IPS DF 4.7 (cell line): Measurements from ENCODE around the gene SIK2.
A peak's percentile ranks its signal among the peaks of the same experiment; 100 is the strongest.

Experiments used
- DNase-seq: peaks from one replicate; pipeline ENCODE4 v3.0.0-alpha.2; 2013; ENCODE audit warnings: low spot score; ENCODE audit errors: extremely low read depth

SIK2 gene

DNA sequence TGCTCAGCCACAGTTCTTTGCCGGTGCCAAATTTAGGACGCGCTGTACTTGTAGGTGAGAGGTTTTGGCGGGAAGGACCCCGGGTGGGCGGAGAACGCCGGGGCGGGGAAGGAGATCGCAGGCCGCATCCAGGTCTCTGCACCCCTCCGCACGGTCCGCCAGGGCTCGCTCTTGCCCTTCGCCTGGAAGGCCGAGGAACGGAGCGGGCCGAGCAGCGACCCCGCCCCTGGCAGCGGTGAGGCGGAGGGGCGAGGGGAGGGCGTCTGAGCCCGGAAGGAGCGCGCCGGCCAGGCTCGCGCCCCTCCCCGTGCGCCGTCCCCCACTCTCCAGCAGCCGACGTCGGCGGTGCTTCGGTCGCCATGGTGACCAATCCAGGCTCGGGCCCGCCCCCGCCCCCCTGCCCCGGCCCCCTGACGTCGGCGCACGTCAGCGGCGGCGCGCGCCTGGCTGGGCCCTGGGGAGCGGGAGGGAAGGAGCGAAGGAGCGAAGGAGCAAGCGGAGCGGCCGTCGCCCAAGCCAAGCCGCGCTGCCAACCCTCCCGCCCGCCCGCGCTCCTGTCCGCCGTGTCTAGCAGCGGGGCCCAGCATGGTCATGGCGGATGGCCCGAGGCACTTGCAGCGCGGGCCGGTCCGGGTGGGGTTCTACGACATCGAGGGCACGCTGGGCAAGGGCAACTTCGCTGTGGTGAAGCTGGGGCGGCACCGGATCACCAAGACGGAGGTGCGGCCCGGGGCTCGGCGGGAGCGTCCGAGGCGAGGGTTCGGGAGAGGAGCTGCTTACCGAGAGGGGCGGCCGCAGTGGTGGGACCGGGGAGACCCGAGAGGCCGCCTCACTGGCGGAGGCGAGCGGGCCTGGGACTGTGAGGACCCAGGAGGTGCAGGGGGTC, at the start of gene SIK2:
Gene SIK2 (plus strand): TSS at position 471 of the 886 bp plus-strand sequence. CDS start 115 bp downstream, at position 586.
- DNase-seq: peak; percentile 71

GRCh38 chr11:111554532-111554931, 47.7 kb upstream of the SIK2 start:
- no peak for DNase-seq

DNA sequence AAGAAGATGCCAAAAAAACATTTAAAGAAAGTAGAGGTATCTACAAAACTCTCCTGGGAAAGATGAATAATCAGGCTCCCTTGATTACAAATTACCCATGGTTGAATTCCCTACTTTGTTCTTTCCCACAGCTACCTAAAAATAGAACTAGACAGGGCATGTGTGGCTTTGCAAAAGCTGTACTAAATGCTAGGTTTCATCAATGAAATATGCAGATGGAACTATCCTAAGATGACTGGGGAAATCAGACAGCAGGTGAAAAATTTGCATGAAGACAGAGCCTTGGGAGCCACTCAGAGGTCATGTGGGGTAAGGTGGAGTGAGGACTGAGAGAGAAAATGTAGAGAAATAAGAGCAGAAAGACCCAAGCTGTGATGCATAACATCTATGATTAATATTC, 47.0 kb upstream of the SIK2 start:
- DNase-seq: no peak

DNA sequence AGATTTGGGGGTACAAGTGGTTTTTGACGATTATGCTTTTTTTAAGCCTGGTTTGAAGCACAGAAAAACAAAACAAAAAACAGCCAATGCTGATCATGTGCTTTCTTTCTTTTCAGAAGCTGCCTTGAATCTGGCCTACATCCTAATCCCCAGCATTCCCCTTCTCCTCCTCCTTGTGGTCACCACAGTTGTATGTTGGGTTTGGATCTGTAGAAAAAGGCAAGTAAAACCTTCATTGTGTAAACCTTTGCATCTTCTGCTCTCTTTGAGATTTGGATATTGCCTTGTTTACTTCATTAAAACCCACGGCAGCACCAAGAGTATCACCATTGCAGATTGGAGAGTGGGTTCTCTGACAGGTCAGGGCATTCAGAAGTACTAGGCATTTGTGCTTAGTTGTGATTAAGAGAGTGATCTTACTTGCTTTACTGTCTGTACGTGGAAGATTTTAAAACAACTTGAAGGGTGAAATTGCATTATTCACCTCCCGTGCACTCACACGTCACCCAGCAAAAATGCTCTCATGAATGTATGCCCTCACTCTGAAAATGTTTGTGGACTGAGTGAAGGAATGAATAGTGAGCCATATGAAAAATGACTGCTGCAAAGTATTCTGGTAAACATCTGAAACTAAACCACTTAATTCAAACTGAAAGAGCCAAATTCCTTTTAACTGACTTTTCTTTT, 44.7 kb upstream of the SIK2 start:
- no peak for DNase-seq

DNA sequence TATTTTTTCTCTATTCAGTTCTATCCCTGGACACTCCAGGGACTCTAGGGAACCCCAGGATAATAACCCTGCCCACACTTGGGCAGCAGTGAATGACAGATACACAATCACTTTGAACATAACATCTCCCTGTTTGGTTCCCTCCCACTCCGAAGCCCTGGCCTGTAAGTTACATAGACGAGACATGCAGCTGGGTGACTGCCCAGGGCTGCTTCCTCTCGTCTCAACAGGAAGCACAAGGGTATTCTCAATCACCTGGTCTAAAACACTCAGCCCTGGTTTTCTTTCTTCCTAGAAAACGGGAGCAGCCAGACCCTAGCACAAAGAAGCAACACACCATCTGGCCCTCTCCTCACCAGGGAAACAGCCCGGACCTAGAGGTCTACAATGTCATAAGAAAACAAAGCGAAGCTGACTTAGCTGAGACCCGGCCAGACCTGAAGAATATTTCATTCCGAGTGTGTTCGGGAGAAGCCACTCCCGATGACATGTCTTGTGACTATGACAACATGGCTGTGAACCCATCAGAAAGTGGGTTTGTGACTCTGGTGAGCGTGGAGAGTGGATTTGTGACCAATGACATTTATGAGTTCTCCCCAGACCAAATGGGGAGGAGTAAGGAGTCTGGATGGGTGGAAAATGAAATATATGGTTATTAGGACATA, 42.3 kb upstream of the SIK2 start:
- DNase-seq: no peak

- no peak for DNase-seq
These were observed 41.4 kb upstream of the SIK2 start for GRCh38 chr11:111560800-111561199.

DNA sequence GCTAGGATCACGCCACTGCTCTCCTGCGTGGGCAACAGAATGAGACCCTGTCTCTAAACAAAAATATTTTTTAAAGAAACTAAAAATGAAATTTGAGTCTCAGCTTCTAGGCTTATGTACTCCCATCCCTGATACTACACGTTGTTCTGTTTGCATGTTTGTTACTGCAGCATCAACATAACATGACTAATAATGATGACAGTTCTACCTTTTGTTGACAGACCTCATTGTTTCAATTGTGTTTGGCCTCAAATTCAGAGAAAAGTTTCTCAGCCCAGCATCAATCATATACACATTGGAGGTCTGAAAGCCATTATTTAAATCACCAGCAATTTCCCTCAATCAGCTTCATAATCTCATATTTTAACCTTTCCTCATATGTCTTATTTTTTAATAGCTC, 40.9 kb upstream of the SIK2 start:
- DNase-seq: no peak

- no peak for DNase-seq
These were observed 40.4 kb upstream of the SIK2 start for GRCh38 chr11:111561791-111562325.

DNA sequence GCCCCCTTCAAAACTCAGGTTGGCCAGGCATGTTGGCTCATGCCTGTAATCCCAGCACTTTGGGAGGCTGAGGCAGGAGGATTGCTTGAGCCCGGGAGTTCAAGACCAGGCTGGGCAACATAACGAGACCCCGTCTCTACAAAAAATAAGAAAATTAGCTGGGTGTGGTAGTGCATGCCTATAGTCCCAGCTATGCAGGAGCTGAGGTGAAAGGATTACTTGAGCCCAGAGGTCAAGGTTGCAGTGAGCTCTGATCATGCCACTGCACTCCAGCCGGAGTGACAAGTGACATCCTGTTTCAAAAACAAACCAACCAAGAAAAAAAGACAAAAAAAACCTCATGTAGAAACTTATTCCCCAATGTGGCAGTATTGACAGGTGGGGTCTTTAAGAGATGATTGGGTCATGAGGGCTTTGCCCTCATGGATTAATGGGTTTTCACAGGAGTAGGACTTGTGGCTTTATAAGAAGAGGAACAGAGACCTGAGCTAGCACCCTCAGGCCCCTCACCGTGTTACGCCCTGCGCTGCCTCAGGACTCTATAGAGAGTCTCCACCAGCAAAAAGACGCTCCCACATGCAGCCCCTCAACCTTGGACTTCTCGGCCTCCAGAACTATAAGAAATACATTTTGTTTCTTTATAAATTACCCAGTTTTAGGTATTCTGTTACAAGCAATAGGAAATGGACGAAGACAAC, 39.4 kb upstream of the SIK2 start:
- no peak for DNase-seq

DNA sequence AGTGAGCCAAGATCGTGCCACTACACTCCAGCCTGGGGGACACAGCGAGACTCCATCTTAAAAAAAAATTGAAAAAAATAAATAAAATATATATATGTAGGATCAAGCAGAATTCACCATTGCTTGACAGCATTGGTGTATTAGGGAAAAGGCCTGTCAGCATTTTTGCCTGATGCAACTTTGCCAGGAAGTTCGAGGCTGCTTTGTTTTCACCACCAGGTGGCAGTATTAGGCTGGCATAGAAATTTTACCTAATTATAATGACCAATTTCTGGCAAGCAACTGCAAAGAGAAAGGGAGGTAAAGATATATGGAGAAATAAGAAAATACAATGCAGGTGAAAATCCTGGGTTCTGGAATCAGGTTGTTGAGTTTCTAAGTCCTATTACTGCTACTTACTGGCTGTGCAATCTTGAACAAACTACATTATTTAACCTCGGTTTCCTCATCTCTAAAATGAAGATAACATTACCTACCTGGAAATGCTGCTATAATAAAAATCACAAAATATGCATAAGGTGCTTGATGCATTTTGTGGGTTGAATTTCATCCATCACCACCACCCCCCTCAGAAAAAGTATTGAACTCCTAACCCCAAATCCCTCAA, 37.0 kb upstream of the SIK2 start:
- DNase-seq: no peak

- DNase-seq: no peak
These were observed 35.9 kb upstream of the SIK2 start for GRCh38 chr11:111566324-111566723.

- no peak for DNase-seq
These were observed 32.8 kb upstream of the SIK2 start for GRCh38 chr11:111569476-111569875.

DNA sequence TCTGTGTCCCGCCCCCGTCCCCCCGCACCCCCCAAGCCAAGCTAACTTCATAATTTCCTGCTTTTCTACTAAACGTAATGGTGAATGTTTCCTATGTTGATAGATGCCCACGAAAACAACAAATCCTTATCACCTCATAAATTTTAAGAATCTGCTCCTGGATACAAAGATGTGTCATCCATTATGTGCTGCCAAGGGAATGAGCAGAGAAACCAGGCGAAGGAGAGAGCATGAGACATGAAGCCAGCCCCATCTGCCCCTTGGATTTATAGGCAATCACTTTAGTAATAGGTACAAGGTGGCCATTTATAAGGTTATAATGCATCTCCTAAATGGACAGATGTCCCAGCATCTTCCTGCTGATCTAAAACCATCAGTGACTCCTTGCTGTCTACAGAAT, 31.5 kb upstream of the SIK2 start:
- DNase-seq: no peak

GRCh38 chr11:111571829-111572501, 30.3 kb upstream of the SIK2 start:
- DNase-seq: no peak

DNA sequence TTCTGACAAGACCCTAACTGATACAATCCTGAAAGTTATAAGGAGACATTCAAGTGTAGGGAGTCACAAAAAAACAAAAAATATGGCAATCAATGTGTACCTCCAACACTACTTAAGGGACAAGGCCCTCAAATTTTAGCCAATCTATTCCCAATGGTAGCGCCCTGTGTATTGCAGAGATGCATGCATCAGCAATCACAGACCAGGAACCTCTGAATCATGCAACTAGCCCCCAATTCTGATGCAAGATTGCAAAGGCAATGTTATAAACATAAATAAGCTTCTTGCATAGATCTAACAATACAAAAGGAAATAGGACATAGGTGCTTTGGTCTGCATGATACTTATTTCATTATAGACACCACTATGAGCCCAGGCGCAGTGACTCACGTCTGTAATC, 29.7 kb upstream of the SIK2 start:
- DNase-seq: no peak

DNA sequence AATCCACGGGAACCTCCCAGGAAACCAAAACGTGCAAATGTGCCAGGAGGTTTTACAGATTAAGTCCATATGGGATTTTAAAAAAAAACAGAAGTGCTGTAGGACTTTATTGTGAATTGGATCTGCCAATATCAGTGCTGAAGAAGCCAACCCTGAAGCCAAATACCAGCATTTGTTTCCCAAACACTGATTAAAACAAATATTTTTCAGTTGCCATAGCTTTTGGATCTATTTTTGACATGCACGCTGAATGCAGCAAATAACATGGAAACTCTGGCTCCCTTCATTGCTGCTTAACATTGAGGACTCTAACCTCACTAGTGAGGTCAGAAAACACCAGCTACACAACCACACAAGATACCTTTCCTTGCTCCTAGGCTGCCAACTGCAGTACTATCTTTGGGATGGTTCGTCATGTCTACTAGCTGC, 28.4 kb upstream of the SIK2 start:
- DNase-seq: no peak

- DNase-seq: no peak
These were observed 27.6 kb upstream of the SIK2 start for GRCh38 chr11:111574373-111575225.

DNA sequence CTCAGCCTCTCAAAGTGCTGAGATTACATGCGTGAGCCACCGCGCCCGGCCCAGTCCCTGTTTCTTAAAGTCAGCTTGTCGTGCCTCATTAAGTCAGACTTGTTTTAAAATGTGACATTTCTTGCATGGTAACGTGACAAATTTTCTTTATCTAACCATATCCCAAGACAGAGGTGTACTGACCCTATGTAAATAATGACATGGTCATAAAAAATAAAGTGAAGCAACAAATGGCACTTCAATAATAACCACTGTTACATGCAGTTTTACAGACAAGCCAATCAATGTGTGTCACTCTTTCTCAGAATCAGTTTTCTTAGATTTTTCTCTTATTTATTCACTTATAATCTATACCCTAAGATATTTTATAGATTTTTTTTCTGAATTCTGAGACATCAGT, 26.5 kb upstream of the SIK2 start:
- no peak for DNase-seq

DNA sequence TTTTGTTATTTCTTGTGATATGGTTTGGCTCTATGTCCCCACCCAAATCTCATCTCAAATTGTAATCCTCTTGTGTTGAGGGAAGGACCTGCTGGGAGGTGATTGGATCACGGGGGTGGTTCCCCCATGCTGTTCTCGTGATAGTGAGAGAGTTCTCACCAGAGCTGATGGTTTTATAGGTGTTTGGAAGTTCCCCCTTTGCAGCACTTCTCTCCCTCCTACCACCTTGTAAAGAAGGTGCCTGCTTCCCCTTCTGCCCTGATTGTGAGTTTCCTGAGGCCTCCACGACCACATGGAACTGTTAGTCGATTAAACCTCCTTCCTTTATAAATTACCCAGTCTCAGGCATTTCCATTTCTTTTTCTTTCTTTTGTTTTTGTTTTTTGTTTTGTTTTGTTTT, 24.4 kb upstream of the SIK2 start:
- no peak for DNase-seq
